Astrocyte (in vitro differentiated cells and primary cell): Measurements from ENCODE around the gene MAPKBP1. TPM values are rescaled to one million over a fixed set of nuclear protein-coding genes. Genes with fewer than 3 reads are reported as not detected.

Experiments used
- DNase-seq: peaks from one replicate; pipeline ENCODE4 v3.0.0-alpha.2; 2010; ENCODE audit warnings: low read depth
- FAIRE-seq: peaks from 2 replicates; lab custom pipeline; 2011; peaks lifted over from hg19 to GRCh38; lab: Jason Lieb, UNC
- H2AFZ ChIP-seq: 2 replicates; pipeline ENCODE4 v1.6.0; 2012; ENCODE audit warnings: low read depth, low read length, inconsistent platforms
- H3K27ac ChIP-seq: 2 replicates; pipeline ENCODE4 v1.5.1; 2011; ENCODE audit warnings: low read depth, low read length, inconsistent platforms
- H3K27me3 ChIP-seq: 2 replicates; pipeline ENCODE4 v1.6.0; 2011; ENCODE audit warnings: low read length, inconsistent platforms; ENCODE audit not compliant: insufficient read depth
- H3K36me3 ChIP-seq: 2 replicates; pipeline ENCODE4 v1.5.1; 2011; ENCODE audit warnings: low read length, inconsistent platforms; ENCODE audit not compliant: insufficient read depth
- H3K4me1 ChIP-seq: 2 replicates; pipeline ENCODE4 v1.5.1; 2011; ENCODE audit warnings: low read length, inconsistent platforms; ENCODE audit not compliant: insufficient read depth
- H3K4me2 ChIP-seq: 2 replicates; pipeline ENCODE4 v1.6.0; 2012; ENCODE audit warnings: low read length, inconsistent platforms
- H3K4me3 ChIP-seq: 2 replicates; pipeline ENCODE4 v1.5.1; 2011; ENCODE audit warnings: low read depth, mild to moderate bottlenecking, low read length, inconsistent platforms; ENCODE audit not compliant: insufficient read depth
- H3K79me2 ChIP-seq: 2 replicates; pipeline ENCODE4 v1.6.0; 2012; ENCODE audit warnings: mild to moderate bottlenecking, low read length, inconsistent platforms; ENCODE audit not compliant: insufficient read depth
- H3K9ac ChIP-seq: 2 replicates; pipeline ENCODE4 v1.6.0; 2012; ENCODE audit warnings: mild to moderate bottlenecking, low read length, inconsistent platforms
- H3K9me3 ChIP-seq: 2 replicates; pipeline ENCODE4 v1.5.1; 2012; ENCODE audit warnings: low read depth, mild to moderate bottlenecking, low read length, inconsistent platforms; ENCODE audit not compliant: insufficient read depth
- H4K20me1 ChIP-seq: 2 replicates; pipeline ENCODE4 v1.6.0; 2012; ENCODE audit warnings: low read length, inconsistent platforms; ENCODE audit not compliant: insufficient read depth
- H3K27ac Mint-ChIP-seq: one replicate; pipeline ENCODE4 v1.8.0; 2021; ENCODE audit warnings: mild to moderate bottlenecking, mixed read lengths; ENCODE audit not compliant: unreplicated experiment
- H3K27me3 Mint-ChIP-seq: one replicate; pipeline ENCODE4 v1.8.0; 2021; ENCODE audit warnings: low read depth, mixed read lengths; ENCODE audit not compliant: unreplicated experiment
- H3K36me3 Mint-ChIP-seq: one replicate; pipeline ENCODE4 v1.8.0; 2021; ENCODE audit warnings: low read depth, mixed read lengths; ENCODE audit not compliant: unreplicated experiment
- H3K4me1 Mint-ChIP-seq: one replicate; pipeline ENCODE4 v1.8.0; 2021; ENCODE audit warnings: low read depth, mixed read lengths; ENCODE audit not compliant: unreplicated experiment
- H3K4me3 Mint-ChIP-seq: one replicate; pipeline ENCODE4 v1.8.0; 2021; ENCODE audit warnings: mild to moderate bottlenecking, moderate library complexity, mixed read lengths; ENCODE audit not compliant: unreplicated experiment
- H3K9me3 Mint-ChIP-seq: one replicate; pipeline ENCODE4 v1.8.0; 2021; ENCODE audit warnings: mild to moderate bottlenecking, mixed read lengths; ENCODE audit not compliant: unreplicated experiment
- EZH2 ChIP-seq: IDR thresholded peaks from 2 replicates; pipeline ENCODE4 v1.6.1; 2012; ENCODE audit warnings: mild to moderate bottlenecking, low read length, inconsistent platforms; ENCODE audit not compliant: insufficient read depth
- total RNA-seq: library from RNA; stranded (reverse); gene quantifications from 2 replicates; pipeline ENCODE4 v1.2.1, GENCODE V29; 2021
- TF ChIP-seq, protein P1 (sequence below): IDR thresholded peaks from 2 replicates; pipeline ENCODE4 v1.5.1; 2011; ENCODE audit warnings: low read depth, mild to moderate bottlenecking, inconsistent platforms, low read length, moderate library complexity; ENCODE audit not compliant: insufficient read depth

MAPKBP1 gene
- total RNA-seq, 1 donor from 2014 or later = 30.8 TPM

DNA sequence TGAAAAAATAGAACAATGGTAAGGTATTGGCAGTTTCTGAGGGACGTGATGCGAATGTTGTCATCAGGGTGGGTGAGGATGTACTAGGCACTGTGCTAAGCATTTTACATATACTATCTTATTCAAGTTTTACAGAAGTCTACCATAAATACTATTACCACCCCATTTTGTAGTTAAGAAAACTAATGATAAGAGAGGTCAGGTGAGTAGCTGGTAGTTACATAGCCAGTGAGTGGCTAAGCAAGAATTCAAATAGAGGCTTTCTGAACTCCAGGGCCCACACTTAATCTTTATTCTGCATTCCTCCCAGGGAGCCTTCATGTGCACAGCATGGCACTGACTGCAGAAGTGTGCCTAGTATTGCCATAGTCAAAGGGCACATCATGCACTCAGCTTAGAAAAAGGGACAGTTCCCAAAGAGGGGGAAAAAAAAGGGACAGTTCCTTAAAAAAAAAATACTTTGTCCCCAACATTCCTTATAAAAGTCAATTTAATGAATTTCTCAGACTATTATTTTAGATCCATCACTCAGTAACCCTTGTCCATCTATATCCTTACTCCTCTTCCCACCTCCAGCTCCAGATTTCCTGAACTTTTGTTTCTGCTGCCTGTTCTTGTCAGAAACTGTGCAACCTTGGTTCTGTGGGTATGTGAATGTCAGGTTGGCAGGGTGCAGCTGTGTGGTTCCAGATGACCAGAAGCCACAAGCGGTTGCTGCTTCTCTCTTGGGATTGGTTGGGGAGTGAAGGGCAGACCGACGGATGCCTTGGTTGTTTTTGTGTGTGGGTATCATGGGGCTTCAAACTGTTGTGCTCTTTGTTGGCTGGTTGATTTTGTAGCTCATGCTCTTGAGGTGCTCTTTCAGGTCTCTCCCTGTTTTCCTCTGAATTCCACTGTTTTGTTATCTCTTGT, 8.3 kb downstream of the MAPKBP1 start:
- H3K4me1 ChIP-seq = peaks cover 19% of the 10 kb centered on the region
- peaks cover 54% of the 10 kb centered on the region for H4K20me1 ChIP-seq
- Mint-ChIP-seq H3K4me1 (peaks cover 27% of the 10 kb centered on the region), H3K27me3 (no peaks in the 10 kb centered on the region), H3K4me3 (no peak overlapping the region), H3K36me3 (peaks cover 6% of the 10 kb centered on the region), H3K9me3 (no peaks in the 10 kb centered on the region), H3K27ac (no peak overlapping the region)
- FAIRE-seq = no peak
- H3K4me3 ChIP-seq = no peak overlapping the region
- no peak overlapping the region for H2AFZ ChIP-seq
- no peak overlapping the region for H3K4me2 ChIP-seq
- no peaks in the 10 kb centered on the region for H3K36me3 ChIP-seq
- no peak for TF ChIP-seq EZH2
- TF ChIP-seq, protein P1, sequence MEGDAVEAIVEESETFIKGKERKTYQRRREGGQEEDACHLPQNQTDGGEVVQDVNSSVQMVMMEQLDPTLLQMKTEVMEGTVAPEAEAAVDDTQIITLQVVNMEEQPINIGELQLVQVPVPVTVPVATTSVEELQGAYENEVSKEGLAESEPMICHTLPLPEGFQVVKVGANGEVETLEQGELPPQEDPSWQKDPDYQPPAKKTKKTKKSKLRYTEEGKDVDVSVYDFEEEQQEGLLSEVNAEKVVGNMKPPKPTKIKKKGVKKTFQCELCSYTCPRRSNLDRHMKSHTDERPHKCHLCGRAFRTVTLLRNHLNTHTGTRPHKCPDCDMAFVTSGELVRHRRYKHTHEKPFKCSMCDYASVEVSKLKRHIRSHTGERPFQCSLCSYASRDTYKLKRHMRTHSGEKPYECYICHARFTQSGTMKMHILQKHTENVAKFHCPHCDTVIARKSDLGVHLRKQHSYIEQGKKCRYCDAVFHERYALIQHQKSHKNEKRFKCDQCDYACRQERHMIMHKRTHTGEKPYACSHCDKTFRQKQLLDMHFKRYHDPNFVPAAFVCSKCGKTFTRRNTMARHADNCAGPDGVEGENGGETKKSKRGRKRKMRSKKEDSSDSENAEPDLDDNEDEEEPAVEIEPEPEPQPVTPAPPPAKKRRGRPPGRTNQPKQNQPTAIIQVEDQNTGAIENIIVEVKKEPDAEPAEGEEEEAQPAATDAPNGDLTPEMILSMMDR = no peak
- H3K27ac ChIP-seq = no peak overlapping the region
- H3K27me3 ChIP-seq = no peaks in the 10 kb centered on the region
- H3K9me3 ChIP-seq = no peaks in the 10 kb centered on the region
- H3K79me2 ChIP-seq = peaks cover 86% of the 10 kb centered on the region
- no peak overlapping the region for H3K9ac ChIP-seq
- DNase-seq = no peak

DNA sequence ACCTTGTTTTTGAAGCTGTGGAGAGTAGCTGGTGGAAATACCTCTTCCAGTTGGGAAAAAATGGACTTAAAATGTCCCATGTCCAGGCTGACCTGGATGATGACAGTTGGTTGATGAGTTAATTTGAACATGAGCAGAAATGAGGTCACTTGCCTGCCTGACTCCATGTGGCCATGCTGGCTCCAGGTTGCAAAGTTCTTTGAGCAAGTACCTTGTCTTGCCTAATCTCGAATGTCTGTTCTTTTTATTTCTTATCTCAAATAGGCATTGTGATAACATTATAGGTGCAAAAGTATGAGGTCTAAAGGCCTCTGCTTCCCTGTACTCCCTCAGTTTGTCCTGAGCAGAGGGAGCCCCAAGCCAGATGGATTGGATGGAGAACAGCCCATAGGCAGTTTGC, 9.0 kb downstream of the MAPKBP1 start:
- Mint-ChIP-seq H3K36me3 (peaks cover 6% of the 10 kb centered on the region), H3K27ac (no peak overlapping the region), H3K27me3 (no peaks in the 10 kb centered on the region), H3K9me3 (no peaks in the 10 kb centered on the region), H3K4me1 (peaks cover 23% of the 10 kb centered on the region), H3K4me3 (no peak overlapping the region)
- peaks cover 53% of the 10 kb centered on the region for H4K20me1 ChIP-seq
- no peak overlapping the region for H3K27ac ChIP-seq
- H3K9ac ChIP-seq = no peak overlapping the region
- H3K79me2 ChIP-seq = peaks cover 84% of the 10 kb centered on the region
- no peaks in the 10 kb centered on the region for H3K9me3 ChIP-seq
- H2AFZ ChIP-seq = no peak overlapping the region
- no peak overlapping the region for H3K4me2 ChIP-seq
- H3K36me3 ChIP-seq = no peaks in the 10 kb centered on the region
- H3K4me3 ChIP-seq = no peak overlapping the region
- no peaks in the 10 kb centered on the region for H3K27me3 ChIP-seq
- FAIRE-seq = no peak
- peaks cover 12% of the 10 kb centered on the region for H3K4me1 ChIP-seq
- no peak for DNase-seq
- TF ChIP-seq EZH2 = no peak
- TF ChIP-seq, protein P1 = no peak

DNA sequence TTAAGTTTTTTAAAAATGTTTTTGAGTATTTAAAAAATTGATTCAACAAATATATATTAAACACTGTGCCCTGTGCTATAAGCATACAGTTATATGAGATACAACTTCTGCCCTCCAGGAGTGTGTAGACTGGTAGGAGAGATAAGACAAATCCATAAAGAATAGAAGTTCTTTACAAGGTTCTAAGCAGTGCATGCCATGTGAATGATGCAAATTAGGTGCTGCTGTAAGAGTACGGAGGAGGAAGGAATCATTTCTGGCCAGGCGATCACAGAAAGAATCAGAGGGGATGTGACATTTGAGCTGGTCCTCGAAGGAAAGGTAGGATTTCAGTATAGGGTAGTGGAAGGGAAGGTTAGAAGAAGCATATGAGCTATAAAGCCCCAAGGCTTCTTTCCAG, 14.0 kb downstream of the MAPKBP1 start:
- peaks cover 42% of the 10 kb centered on the region for H3K4me1 Mint-ChIP-seq

More for the DNA sequence above, 14.0 kb downstream of the MAPKBP1 start:
- H3K36me3 Mint-ChIP-seq = peaks cover 2% of the 10 kb centered on the region
- no peak overlapping the region for H3K4me2 ChIP-seq
- H3K4me3 ChIP-seq = no peak overlapping the region
- no peak overlapping the region for H3K27ac Mint-ChIP-seq
- H3K27me3 Mint-ChIP-seq = no peaks in the 10 kb centered on the region
- TF ChIP-seq, protein P1 = no peak
- TF ChIP-seq EZH2 = no peak
- peaks cover 47% of the 10 kb centered on the region for H4K20me1 ChIP-seq
- no peak overlapping the region for H3K4me3 Mint-ChIP-seq
- no peak overlapping the region for H3K27ac ChIP-seq
- H3K9ac ChIP-seq = no peak overlapping the region
- FAIRE-seq (no peak), DNase-seq (no peak)
- no peak overlapping the region for H2AFZ ChIP-seq
- no peaks in the 10 kb centered on the region for H3K9me3 Mint-ChIP-seq
- H3K9me3 ChIP-seq = no peaks in the 10 kb centered on the region
- H3K79me2 ChIP-seq = peaks cover 85% of the 10 kb centered on the region
- H3K27me3 ChIP-seq = no peaks in the 10 kb centered on the region
- H3K36me3 ChIP-seq = no peaks in the 10 kb centered on the region
- H3K4me1 ChIP-seq = peaks cover 20% of the 10 kb centered on the region
